Heart left ventricle (tissue), 16 donors: ENCODE data around the gene MRI1. TPM values are rescaled to one million over a fixed set of nuclear protein-coding genes. Genes with fewer than 3 reads are reported as not detected.
"Not testable (repeated sequence)": the region's sequence is repeated elsewhere in the genome, so short reads cannot be mapped to it uniquely, and the experiment has no call there.

Source experiments
- ATAC-seq, 4 donors: fragments of 200-7000 bp; cut with Tn5 transposase; one replicate each; pipeline ENCODE4 v1.9.1; 2020 to 2022; ENCODE audit warnings: moderate library complexity in 4 of 4, mild to moderate bottlenecking in 3 of 4, moderate number of reproducible peaks in 1 of 4
- DNase-seq, 5 donors: peaks; one replicate each; pipeline ENCODE4 v3.0.0-alpha.2; 2020
- H3K27ac ChIP-seq, 12 donors: fragments of 200-600 bp; sonication (generic) in 4 of 12; one replicate each; pipeline versions ENCODE4 v1.5.0 to v1.8.0; 2016 to 2022; ENCODE audit warnings: mild to moderate bottlenecking in 2 of 12
- H3K27me3 ChIP-seq, 9 donors: fragments of 200-600 bp; sonication (generic) in 2 of 9; one replicate each; pipeline versions ENCODE4 v1.5.1 to v1.8.0; 2016 to 2022; ENCODE audit warnings: mild to moderate bottlenecking in 3 of 9
- H3K36me3 ChIP-seq, 9 donors: fragments of 200-600 bp; sonication (generic) in 2 of 9; one replicate each; pipeline versions ENCODE4 v1.5.0 to v1.8.0; 2018 to 2022; ENCODE audit warnings: mild to moderate bottlenecking in 2 of 9
- H3K4me1 ChIP-seq, 12 donors: fragments of 200-600 bp; sonication (generic) in 4 of 12; one replicate each; pipeline versions ENCODE4 v1.5.0 to v1.8.0; 2016 to 2022; ENCODE audit warnings: mild to moderate bottlenecking in 3 of 12
- H3K4me3 ChIP-seq, 12 donors: fragments of 200-600 bp; sonication (generic) in 4 of 12; one replicate each; pipeline versions ENCODE4 v1.5.0 to v1.8.0; 2017 to 2022; ENCODE audit warnings: mild to moderate bottlenecking in 9 of 12, moderate library complexity in 4 of 12
- H3K9me3 ChIP-seq, 12 donors: fragments of 200-600 bp; sonication (generic) in 4 of 12; one replicate each; pipeline versions ENCODE4 v1.5.0 to v1.8.0; 2016 to 2022; ENCODE audit warnings: mild to moderate bottlenecking in 1 of 12
- CTCF ChIP-seq, 12 donors: fragments of 200-600 bp; sonication (generic) in 4 of 12; IDR thresholded peaks; one replicate each; pipeline versions ENCODE4 v1.5.0 to v1.8.0; 2018 to 2022; ENCODE audit warnings: antibody characterized with exemption in 12 of 12, mild to moderate bottlenecking in 5 of 12
- POLR2A ChIP-seq, 2 donors: fragments of 450-650 bp; IDR thresholded peaks; one replicate each; pipeline ENCODE4 v1.6.1; 2017; ENCODE audit warnings: antibody characterized with exemption in 2 of 2, mild to moderate bottlenecking in 2 of 2, moderate library complexity in 2 of 2
- WGBS, 4 donors: extraction: QIAGEN DNeasy Blood & Tissue Kit in 2 of 4; methylation state at CpG; one replicate each; pipeline versions ENCODE4 v1.1.5 to v1.1.7; 2013 to 2018; 5-methylcytosine and 5-hydroxymethylcytosine counted together
- intact Hi-C, 10 donors: fragments of 100-400 bp; cut with DNase I; formaldehyde crosslinking; loops; one replicate each; pipeline versions ENCODE4 v1.11.1 to v1.14.2; 2022
- polyA plus RNA-seq, 2 donors: library from polyadenylated mRNA; stranded (reverse); fragments of 200-250 nt; gene quantifications; one replicate each; pipeline ENCODE4 v1.2.3, GENCODE V29; 2013
- total RNA-seq, 9 donors: library from RNA; depleted of rRNA in 2 of 9; stranded (reverse); fragments of >200 nt in 2 of 9; fragmentation: NEBNext Ultra II Directional in 3 of 9; extraction: Animal tissue kit (Norgen Biotek cat#: 25700) in 3 of 9; gene quantifications; one replicate each; pipeline versions ENCODE4 v1.1.0 to v1.2.4, GENCODE V29; 2016 to 2023
- donor health status: ischemic (EF 13 %, LVEDD 7.1; RV severe dilation, severe dysfunction).
- donor health status: healthy with polysubstance abuse.
- donor health status: DM: no; HTN: yes; CAD: no.
- donor health status: DM: no; HTN: no; CAD: no.
- donor health status: ischemic (EF 25% LVEDD 6.9; RV normal size, moderate dysfunction).
- donor health status: ischemic (EF 25% LVEDD 5.7; RV mildly dilated, moderate dysfunction).
- donor health status: healthy.
- donor health status: DM: yes; HTN: yes; CAD: no.
- donor health status: ischemic (EF 35%, LVEDD 5.7; RV mildly dilated, moderate dysfunction).
- donor health status: nonischemic (EF 11% LVEDD 7.7; RV severe dilation, severe dysfunction).
- donor health status: DM: yes; HTN: yes; CAD: no.
- donor health status: PGD.
- donor health status: ischemic (EF 29% LVEDD 5.4; RV normal size, mild dysfunction).
- donor health status: nonischemic (EF 23%, LVEDD 6.1; RV moderate dilation, normal function).

Gene MRI1
- total and polyA plus RNA-seq, 11 donors = 9.0 to 36.9 (median 15.6) TPM

DNA sequence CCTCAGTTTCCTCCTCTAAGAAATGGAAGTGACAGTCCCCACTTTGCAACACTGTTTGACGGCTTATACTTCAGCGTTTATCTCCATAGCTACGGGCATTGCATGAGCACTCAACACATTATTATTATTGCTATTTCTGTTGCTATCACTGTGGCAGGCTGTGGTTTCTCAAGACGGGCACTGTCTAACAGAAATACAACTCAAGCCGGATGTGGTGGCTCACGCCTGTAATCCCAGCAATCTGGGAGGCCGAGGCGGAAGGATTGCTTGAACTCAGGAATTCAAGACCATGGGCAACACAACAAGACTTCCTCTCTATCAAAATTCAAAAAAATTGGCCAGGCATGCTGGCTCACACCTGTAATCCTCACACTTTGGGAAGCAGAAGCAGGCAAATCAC is 26.0 kb downstream of the MRI1 start:
- TF ChIP-seq CTCF (IDR thresholded peaks at IDR 0.05) (no peak), POLR2A (IDR thresholded peaks at IDR 0.05) (no peak)
- Histone ChIP-seq H3K4me3 (no peak overlapping the region), H3K9me3 (no peaks in the 10 kb centered on the region), H3K27me3 (no peaks in the 10 kb centered on the region), H3K27ac (peak overlapping the region in 1 of 12 donors; percentile 90), H3K36me3 (no peaks in the 10 kb centered on the region), H3K4me1 (peaks cover 0 to 48% (median 9%) of the 10 kb centered on the region in 12 donors)
- ATAC-seq (no peak), DNase-seq (no peak)
- 58 to 69% (median 64%) methylated on average over 8 of the region's 8 CpGs for WGBS, 4 donors
- intact Hi-C loops = loop anchor here in 1 of 10 donors (5.0 kb wide), 1 partner anchor 37 kb away; no protein-coding TSS in a partner anchor

GRCh38 chr19:13793317-13793716 is 29.0 kb downstream of the MRI1 start:
- not testable (repeated sequence) for H3K27me3 ChIP-seq, H3K4me3 ChIP-seq, DNase-seq, ATAC-seq, H3K36me3 ChIP-seq, H3K9me3 ChIP-seq
- intact Hi-C loops = loop anchor here in 2 of 10 donors (2.0 to 5.0 kb wide), 2 partner anchors 34 to 63 kb away; no protein-coding TSS in a partner anchor
- Histone ChIP-seq H3K4me1 (peaks cover 0 to 55% (median 22%) of the 10 kb centered on the region in 12 donors), H3K27ac (peak overlapping the region in 3 of 12 donors; percentile 64 to 90 (median 90))
- 89 to 93% (median 90%) methylated on average over 9 of the region's 9 CpGs for whole genome bisulfite sequencing, 4 donors

- 2 to 4% (median 3%) methylated on average over 8 of the region's 8 CpGs for WGBS, 4 donors
- TF ChIP-seq POLR2A (IDR thresholded peaks at IDR 0.05) (no peak), CTCF (IDR thresholded peaks at IDR 0.05) (no peak)
- Histone ChIP-seq H3K36me3 (no peaks in the 10 kb centered on the region), H3K27ac (peak overlapping the region in 11 of 12 donors; percentile 83 to 94 (median 90)), H3K9me3 (no peaks in the 10 kb centered on the region), H3K27me3 (no peaks in the 10 kb centered on the region), H3K4me1 (peaks cover 0 to 44% (median 21%) of the 10 kb centered on the region in 12 donors), H3K4me3 (peak overlapping the region; percentile 45 to 91 (median 74))
- intact Hi-C loops = loop anchor here in 1 of 10 donors (5.0 kb wide), 1 partner anchor 33 kb away; no protein-coding TSS in a partner anchor
- ATAC-seq (peak in 3 of 4 donors; percentile 18 to 36 (median 27)), DNase-seq (peak; percentile 78 to 88 (median 87))
Observed at GRCh38 chr19:13794398-13794756, 30.1 kb downstream of the MRI1 start.

GRCh38 chr19:13794757-13795589 is 30.7 kb downstream of the MRI1 start, which contains the start of gene ZSWIM4:
TSS of gene ZSWIM4 (plus strand) at chr19:13795443. CDS start at chr19:13795649, 206 bp downstream.
- H3K27ac ChIP-seq = peak within 1 kb of the TSS; percentile 78 to 95 (median 90)
- H3K9me3 ChIP-seq = no peaks in the 10 kb centered on the region
- peak within 1 kb of the TSS; percentile 55 to 92 (median 80) for H3K4me3 ChIP-seq
- 1 to 4% (median 2%) methylated on average over 12 to 71 of the region's 71 CpGs for WGBS, 4 donors
- intact Hi-C loops = loop anchor here in 8 of 10 donors (5.0 kb wide), 4 partner anchors 32 to 67 kb away; no protein-coding TSS in a partner anchor
- peak; percentile 99 to 100 (median 100) for DNase-seq
- peaks cover 0 to 5% (median 0%) of the 10 kb centered on the region in 9 donors for H3K36me3 ChIP-seq
- H3K4me1 ChIP-seq = peaks cover 0 to 38% (median 21%) of the 10 kb centered on the region in 12 donors
- TF ChIP-seq CTCF (IDR thresholded peaks at IDR 0.05) = peak in 1 of 12 donors; percentile 11
- peak in 1 of 2 donors; percentile 48 for TF ChIP-seq POLR2A (IDR thresholded peaks at IDR 0.05)
- peak; percentile 96 to 99 (median 98) for ATAC-seq
- H3K27me3 ChIP-seq = no peaks in the 10 kb centered on the region
